HG03432 (cell line): ENCODE results near the gene ARL9.
A peak's percentile ranks its signal among the peaks of the same experiment; 100 is the strongest.

Experiments used
- ATAC-seq: cut with Tn5 transposase; IDR thresholded peaks from one replicate; pipeline ENCODE4 v1.9.1; 2021; ENCODE audit warnings: mild to moderate bottlenecking, moderate library complexity; ENCODE audit not compliant: unreplicated experiment

The ARL9 gene

DNA sequence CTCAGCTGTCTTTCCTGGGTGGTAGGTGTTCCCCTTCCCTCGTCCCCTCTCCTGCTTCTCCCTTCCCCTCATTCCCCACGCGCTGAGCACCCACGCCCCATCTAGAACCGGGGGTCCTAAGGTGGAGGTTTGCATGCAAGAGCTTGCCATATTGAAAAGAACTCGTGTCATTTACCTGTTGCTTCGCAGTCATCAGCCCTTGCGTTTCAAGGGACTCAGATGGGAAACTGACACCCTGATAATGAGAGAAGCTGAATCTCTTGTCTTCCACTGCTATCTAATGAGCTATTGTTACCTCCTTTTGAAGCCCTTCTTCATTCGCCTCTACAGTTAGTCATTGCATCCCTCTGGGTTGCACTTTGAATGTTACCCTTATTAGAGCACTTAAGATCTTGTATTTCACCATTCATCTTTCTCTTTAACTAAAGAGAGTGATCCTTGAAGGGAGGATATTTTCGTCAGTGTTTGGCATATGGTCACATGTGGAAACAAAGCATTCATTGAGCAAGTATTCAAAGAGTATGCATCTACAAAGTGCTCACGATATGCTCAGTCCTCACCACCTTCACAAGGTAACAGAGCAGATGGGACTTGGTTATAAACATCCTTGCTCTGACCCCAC, 25.7 kb downstream of the ARL9 start:
- ATAC-seq, result no peak

DNA sequence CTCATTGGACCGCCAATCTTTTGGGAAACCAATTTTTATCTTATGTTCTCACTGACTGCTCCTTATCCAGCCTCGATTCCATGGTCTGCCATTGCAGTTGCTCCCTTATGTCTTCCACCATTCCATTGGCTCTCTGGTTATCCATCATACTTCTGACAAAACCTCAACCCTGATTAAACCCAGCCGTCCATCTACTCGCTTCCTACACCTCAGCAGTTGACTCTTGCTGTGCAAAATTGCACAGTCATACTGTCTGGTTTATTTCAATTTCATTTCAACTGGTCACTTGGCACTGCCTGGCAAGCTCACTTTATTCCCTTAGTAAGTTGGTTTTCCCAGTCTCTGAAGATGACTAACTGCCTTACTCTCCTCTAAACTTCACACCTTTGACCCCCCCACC, 26.2 kb downstream of the ARL9 start:
- no peak for ATAC-seq

DNA sequence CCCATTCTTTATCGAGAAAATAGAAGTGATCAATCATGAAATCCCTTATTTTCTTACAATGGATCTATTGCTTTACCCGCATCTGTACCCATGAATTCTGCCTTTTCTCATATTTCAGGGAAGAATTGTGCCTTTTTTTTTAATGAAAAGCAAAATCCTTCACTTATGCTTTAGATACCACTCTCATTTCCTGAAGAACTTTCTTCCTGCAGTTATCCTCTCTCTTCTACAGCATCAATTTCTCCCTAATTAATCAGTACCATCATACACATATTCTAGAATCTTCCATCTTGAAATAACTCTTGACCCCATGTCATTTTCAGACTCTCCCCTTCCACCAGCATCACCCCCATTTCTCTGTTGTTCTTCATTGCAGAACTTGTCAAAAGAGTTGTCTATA, 26.6 kb downstream of the ARL9 start:
- ATAC-seq, result no peak

DNA sequence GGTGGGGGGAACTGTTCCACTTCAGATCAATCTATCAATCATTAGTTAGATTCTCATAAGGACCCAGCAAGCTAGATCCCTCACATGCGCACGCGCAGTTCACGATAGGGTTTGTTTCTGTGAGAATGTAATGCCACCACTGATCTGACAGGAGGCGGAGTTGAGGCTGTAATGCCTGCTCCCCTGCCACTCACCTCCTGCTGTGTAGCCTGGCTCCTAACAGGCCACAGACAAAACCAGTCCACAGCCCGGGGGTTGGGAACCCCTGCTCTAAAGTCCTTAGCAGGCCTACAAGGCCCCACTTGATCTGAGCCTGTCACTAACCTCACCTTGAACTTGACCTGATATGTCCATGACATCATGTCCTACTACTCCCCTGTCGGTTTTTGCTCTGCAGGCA, 30.3 kb downstream of the ARL9 start:
- no peak for ATAC-seq

DNA sequence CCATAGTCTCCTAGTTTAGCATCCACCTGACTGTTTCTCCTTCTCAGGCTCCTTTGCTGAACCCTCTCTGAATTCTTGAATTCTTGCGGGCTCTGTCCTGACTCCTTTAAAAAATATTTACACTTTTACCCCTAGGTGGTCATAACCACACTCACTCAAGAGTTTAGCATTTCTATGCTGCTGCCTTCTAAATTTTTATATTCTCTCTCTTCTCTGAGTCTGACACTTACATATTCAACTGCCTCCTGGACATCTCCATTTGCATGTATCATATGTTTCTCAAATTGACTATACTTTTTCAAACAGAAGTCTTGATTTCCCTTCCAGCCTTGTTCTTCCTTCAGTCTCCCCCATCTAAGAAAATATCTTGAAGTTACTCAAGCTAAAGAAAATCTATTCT, 31.6 kb downstream of the ARL9 start:
- no peak for ATAC-seq

DNA sequence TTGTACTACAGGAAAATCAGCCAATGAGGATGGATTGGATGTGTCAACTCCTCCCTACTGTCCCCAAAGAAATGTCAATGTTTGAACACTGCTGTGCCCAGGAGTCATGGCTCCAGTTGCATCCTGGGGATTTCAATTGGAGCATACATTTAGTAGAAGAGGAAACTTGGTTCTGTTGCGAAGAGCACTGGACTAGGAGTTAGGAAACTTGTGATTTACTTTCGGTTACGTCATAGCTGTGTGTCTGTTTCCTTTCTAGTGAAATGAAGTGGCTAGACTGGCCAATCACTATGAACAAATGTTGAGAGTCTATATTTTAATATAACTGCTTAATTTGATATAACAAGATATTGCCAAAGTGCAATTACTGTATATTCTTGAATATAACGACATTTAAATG, 35.2 kb downstream of the ARL9 start:
- ATAC-seq, result no peak

DNA sequence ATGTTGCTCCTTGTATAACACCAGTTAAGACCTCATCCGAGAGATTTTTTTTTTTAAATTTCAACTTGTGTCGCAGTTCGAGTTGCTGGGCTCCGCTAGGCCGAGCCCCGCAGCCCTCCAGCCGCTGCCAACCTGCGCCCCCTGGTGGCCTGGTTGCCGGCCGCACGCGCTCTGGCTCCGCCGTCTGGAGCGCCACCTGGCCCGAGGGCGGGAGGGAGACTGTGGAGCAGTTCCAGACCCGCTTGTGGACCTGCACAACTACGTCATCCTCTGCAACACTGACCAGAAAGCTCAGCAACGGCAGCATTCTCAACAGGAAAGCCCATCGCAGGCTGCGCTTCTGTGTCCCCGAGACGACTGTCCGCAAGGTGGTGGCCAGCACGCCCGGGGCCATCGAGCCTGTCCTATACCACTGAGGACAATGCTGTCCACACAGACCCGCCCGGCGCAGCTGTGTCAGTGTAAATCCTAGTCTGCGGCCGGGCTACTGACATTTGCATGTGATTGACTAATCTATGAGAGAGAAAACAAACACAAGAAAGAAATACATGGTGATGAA, 39.1 kb downstream of the ARL9 start:
- peak; percentile 99 for ATAC-seq

DNA sequence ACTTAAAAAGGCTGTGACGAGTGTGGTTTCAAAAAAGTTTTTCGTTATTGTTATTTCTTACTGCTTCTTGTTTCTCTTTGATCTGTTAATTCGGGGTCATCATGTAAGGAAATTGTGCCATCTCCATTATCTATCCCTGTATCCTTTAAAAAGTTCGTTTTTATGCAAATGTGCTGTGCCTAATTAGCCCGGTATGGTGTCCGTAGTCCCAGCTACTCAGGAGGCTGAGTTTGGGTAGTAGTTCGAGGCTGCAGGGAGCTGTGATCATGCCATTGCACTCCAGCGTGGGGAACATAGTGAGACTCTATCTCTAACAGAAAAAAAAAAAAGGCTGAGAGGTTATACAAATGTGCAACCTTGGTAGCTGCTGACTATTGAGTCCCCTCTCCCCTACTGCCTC, 45.1 kb downstream of the ARL9 start:
- no peak for ATAC-seq

DNA sequence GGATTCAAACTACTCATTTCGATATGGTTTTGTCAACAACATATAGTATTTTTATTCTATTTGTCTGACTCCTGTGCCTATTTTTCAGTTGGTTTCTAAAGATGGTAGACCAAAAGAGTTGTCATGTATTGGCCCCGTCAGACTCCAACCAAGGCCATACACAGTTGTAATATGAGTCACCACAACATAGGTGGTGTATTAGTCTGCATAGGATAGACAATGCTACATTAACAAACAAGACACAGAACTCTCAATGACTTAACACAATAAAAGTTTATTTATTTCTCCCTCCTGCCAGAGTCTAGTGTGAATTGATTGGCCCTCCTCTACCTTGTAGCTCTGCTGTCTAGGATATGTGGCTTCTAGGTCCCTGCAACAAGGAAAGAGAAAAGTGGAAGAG, 45.9 kb downstream of the ARL9 start:
- no peak for ATAC-seq

DNA sequence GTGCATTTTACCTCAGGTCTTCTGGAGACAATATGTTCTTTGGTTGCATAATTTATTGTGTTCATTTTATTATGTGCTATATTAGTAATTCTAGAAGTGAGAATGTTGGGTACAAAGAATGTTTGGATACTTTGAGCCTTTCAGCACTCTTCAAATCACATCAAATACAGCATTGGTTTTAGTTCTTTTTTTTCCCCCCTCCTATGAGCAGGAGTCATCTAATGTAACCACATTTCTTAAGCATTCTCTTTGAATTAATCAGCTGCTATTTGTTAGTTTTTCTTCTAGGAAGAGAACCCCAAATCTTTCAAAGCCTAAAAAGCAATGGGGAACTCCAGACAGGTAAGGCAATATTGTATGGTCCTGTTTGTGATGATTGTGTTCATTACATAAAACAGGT, 46.7 kb downstream of the ARL9 start:
- ATAC-seq, result no peak

DNA sequence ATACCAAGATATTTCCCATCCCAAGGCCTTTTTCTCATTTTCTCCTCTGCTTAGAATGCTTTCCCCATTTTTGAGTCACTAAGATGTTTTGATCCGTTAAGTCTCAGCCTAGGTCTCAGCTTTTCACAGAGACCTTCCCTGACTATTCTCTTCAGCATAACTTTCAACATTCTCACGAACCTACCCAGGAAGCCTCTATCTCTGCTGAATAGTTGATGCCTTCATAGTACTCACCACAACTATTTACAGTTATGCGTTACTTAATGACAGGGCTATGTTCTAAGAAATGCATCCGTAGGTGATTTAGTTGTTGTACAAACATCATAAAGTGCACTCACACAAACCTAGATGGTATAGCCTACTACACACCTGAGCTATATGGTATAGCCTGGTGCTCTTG, 64.5 kb downstream of the ARL9 start:
- no peak for ATAC-seq
